22Rv1 (cell line): ENCODE measurements around the gene EDN3.

ENCODE experiments used
- ZFX ChIP-seq: fragments of 450-650 bp; IDR thresholded peaks from 2 replicates; pipeline ENCODE4 v1.6.1; 2017; ENCODE audit warnings: antibody characterized with exemption, borderline replicate concordance
- TF ChIP-seq, protein P1 (sequence below): fragments of 450-650 bp; IDR thresholded peaks from 2 replicates; pipeline ENCODE4 v1.5.1; 2017; ENCODE audit warnings: mild to moderate bottlenecking

GRCh38 chr20:59346061-59346460, 45.6 kb downstream of the EDN3 start:
- TF ChIP-seq, protein P1, sequence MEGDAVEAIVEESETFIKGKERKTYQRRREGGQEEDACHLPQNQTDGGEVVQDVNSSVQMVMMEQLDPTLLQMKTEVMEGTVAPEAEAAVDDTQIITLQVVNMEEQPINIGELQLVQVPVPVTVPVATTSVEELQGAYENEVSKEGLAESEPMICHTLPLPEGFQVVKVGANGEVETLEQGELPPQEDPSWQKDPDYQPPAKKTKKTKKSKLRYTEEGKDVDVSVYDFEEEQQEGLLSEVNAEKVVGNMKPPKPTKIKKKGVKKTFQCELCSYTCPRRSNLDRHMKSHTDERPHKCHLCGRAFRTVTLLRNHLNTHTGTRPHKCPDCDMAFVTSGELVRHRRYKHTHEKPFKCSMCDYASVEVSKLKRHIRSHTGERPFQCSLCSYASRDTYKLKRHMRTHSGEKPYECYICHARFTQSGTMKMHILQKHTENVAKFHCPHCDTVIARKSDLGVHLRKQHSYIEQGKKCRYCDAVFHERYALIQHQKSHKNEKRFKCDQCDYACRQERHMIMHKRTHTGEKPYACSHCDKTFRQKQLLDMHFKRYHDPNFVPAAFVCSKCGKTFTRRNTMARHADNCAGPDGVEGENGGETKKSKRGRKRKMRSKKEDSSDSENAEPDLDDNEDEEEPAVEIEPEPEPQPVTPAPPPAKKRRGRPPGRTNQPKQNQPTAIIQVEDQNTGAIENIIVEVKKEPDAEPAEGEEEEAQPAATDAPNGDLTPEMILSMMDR = no peak
- TF ChIP-seq ZFX = no peak
